ENCODE data around the gene SEZ6.

DNA sequence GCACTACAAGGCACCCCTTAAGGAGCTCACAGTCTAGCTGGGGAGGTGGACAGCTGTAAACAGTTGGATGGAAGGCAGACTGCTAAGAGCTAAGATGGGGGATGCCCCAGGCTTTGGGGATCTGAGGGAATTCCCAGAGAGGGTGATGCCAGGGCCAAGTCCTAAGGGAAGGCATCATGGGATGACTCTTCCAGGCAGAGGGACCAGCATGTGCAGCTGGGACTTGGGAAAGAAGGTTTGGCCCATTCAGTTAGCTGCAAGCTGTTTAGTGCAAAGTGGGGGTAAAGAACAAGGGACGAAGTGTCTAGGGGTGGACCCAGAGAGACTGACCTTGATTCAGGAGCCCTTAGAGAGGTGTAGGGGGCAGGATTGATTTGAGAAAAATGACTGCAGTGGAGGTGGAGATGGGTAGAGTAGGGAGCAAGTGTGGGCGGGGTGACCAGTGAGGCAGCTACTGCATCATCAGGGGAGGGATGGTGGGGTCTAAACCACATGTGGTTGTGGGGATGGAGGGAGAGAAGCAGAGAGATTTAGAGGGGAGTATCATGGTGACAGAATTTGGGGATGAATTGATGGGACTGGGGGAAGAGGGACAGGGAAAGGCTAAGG is 27.4 kb downstream of the SEZ6 start:
- TF ChIP-seq, protein P1, sequence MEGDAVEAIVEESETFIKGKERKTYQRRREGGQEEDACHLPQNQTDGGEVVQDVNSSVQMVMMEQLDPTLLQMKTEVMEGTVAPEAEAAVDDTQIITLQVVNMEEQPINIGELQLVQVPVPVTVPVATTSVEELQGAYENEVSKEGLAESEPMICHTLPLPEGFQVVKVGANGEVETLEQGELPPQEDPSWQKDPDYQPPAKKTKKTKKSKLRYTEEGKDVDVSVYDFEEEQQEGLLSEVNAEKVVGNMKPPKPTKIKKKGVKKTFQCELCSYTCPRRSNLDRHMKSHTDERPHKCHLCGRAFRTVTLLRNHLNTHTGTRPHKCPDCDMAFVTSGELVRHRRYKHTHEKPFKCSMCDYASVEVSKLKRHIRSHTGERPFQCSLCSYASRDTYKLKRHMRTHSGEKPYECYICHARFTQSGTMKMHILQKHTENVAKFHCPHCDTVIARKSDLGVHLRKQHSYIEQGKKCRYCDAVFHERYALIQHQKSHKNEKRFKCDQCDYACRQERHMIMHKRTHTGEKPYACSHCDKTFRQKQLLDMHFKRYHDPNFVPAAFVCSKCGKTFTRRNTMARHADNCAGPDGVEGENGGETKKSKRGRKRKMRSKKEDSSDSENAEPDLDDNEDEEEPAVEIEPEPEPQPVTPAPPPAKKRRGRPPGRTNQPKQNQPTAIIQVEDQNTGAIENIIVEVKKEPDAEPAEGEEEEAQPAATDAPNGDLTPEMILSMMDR (conservative IDR thresholded peaks at IDR 0.05 in 1 of 2, IDR thresholded peaks at IDR 0.05 in 1 of 2; ENCODE audit: low read depth in 1 of 2, low read length in 2 of 2), result no peak
- TF ChIP-seq EZH2 (IDR thresholded peaks at IDR 0.05; ENCODE audit: low read length, missing control alignments), result no peak
